Breast epithelium (tissue), 4 donors: ENCODE data around the gene CCDC152. TPM values are rescaled to one million over a fixed set of nuclear protein-coding genes. Genes with fewer than 3 reads are reported as not detected.

Experiments
- DNase-seq, 2 donors: peaks; one replicate each; pipeline ENCODE4 v3.0.0-alpha.2; 2019; ENCODE audit warnings: low spot score in 2 of 2
- H3K27ac ChIP-seq, 2 donors: fragments of 200-600 bp; sonication (generic) in 1 of 2; one replicate each; pipeline ENCODE4 v1.5.1; 2016 to 2019; ENCODE audit warnings: mild to moderate bottlenecking in 1 of 2
- H3K27me3 ChIP-seq, 2 donors: fragments of 200-600 bp; sonication (generic) in 1 of 2; one replicate each; pipeline versions ENCODE4 v1.5.1 to v1.6.0; 2017 to 2019; ENCODE audit warnings: control low read depth in 1 of 2, mild to moderate bottlenecking in 1 of 2
- H3K36me3 ChIP-seq: fragments of 200-600 bp; one replicate; pipeline ENCODE4 v1.5.1; 2019
- H3K4me1 ChIP-seq, 2 donors: fragments of 200-600 bp; sonication (generic); one replicate each; pipeline ENCODE4 v1.5.1; 2016 to 2019; ENCODE audit warnings: control low read depth in 1 of 2
- H3K4me3 ChIP-seq, 3 donors: fragments of 200-600 bp; sonication (generic); 1 replicate in 2 of 3; 2 replicates in 1 of 3; pipeline ENCODE4 v1.5.1; 2016 to 2019; ENCODE audit warnings: mild to moderate bottlenecking in 3 of 3, moderate library complexity in 2 of 3
- H3K9me3 ChIP-seq, 2 donors: fragments of 200-600 bp; sonication (generic) in 1 of 2; one replicate each; pipeline ENCODE4 v1.5.1; 2016 to 2019; ENCODE audit warnings: control low read depth in 1 of 2
- POLR2A ChIP-seq: fragments of 450-650 bp; IDR thresholded peaks from one replicate; pipeline ENCODE4 v1.6.1; 2016; ENCODE audit warnings: antibody characterized with exemption, mild to moderate bottlenecking, moderate library complexity
- POLR2AphosphoS5 ChIP-seq, 3 donors: sonication (generic); formaldehyde crosslinking; IDR thresholded peaks; one replicate each; pipeline ENCODE4 v1.6.1; 2017; ENCODE audit warnings: antibody characterized with exemption in 3 of 3
- intact Hi-C: fragments of 100-400 bp; cut with DNase I; formaldehyde crosslinking; loops from one replicate; pipeline ENCODE4 v1.15.1; 2023; ENCODE audit warnings: low total_unique reads
- total RNA-seq, 3 donors: library from RNA; depleted of rRNA; stranded (reverse); fragments of >200 nt; gene quantifications; one replicate each; pipeline ENCODE4 v1.1.0, GENCODE V29; 2016
- TF ChIP-seq, protein P1 (sequence below), 3 donors: fragments of 450-650 bp; IDR thresholded peaks; one replicate each; pipeline ENCODE4 v1.5.1; 2016 to 2017; ENCODE audit warnings: antibody characterized with exemption in 3 of 3, mild to moderate bottlenecking in 3 of 3, moderate library complexity in 3 of 3

CCDC152 gene
- total RNA-seq, 3 donors from 2014 or later, result 0.88 to 1.3 (median 0.96) TPM

GRCh38 chr5:42806701-42807262, 50.2 kb downstream of the CCDC152 start:
- Histone ChIP-seq H3K36me3 (peaks cover 11% of the 10 kb centered on the region), H3K27me3 (no peaks in the 10 kb centered on the region), H3K4me1 (no peaks in the 10 kb centered on the region), H3K9me3 (no peaks in the 10 kb centered on the region), H3K4me3 (no peak overlapping the region), H3K27ac (peak overlapping the region in 1 of 2 donors; percentile 56)
- DNase-seq, result no peak
- TF ChIP-seq POLR2AphosphoS5 (IDR thresholded peaks at IDR 0.05) (no peak), POLR2A (no peak)
- TF ChIP-seq, protein P1, sequence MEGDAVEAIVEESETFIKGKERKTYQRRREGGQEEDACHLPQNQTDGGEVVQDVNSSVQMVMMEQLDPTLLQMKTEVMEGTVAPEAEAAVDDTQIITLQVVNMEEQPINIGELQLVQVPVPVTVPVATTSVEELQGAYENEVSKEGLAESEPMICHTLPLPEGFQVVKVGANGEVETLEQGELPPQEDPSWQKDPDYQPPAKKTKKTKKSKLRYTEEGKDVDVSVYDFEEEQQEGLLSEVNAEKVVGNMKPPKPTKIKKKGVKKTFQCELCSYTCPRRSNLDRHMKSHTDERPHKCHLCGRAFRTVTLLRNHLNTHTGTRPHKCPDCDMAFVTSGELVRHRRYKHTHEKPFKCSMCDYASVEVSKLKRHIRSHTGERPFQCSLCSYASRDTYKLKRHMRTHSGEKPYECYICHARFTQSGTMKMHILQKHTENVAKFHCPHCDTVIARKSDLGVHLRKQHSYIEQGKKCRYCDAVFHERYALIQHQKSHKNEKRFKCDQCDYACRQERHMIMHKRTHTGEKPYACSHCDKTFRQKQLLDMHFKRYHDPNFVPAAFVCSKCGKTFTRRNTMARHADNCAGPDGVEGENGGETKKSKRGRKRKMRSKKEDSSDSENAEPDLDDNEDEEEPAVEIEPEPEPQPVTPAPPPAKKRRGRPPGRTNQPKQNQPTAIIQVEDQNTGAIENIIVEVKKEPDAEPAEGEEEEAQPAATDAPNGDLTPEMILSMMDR (IDR thresholded peaks at IDR 0.05), result no peak
- intact Hi-C loops, result no loop called here

- Histone ChIP-seq H3K4me3 (peak overlapping the region; percentile 61 to 65 (median 62)), H3K27ac (peak overlapping the region in 1 of 2 donors; percentile 29)
These were observed 51.3 kb downstream of the CCDC152 start for GRCh38 chr5:42807722-42808447.

GRCh38 chr5:42808888-42809611, 52.4 kb downstream of the CCDC152 start:
- H3K4me1 ChIP-seq, result peaks cover 3% of the 10 kb centered on the region in 2 donors

More at GRCh38 chr5:42807722-42808447, 51.3 kb downstream of the CCDC152 start:
- no peak for DNase-seq
- TF ChIP-seq POLR2AphosphoS5 (IDR thresholded peaks at IDR 0.05) (no peak), POLR2A (no peak)
- TF ChIP-seq, protein P1 (IDR thresholded peaks at IDR 0.05), result no peak
- intact Hi-C loops, result no loop called here
- H3K36me3 ChIP-seq, result peaks cover 5% of the 10 kb centered on the region
- H3K27me3 ChIP-seq, result no peaks in the 10 kb centered on the region
- H3K4me1 ChIP-seq, result peaks cover 0 to 3% of the 10 kb centered on the region in 2 donors
- H3K9me3 ChIP-seq, result no peaks in the 10 kb centered on the region

DNA sequence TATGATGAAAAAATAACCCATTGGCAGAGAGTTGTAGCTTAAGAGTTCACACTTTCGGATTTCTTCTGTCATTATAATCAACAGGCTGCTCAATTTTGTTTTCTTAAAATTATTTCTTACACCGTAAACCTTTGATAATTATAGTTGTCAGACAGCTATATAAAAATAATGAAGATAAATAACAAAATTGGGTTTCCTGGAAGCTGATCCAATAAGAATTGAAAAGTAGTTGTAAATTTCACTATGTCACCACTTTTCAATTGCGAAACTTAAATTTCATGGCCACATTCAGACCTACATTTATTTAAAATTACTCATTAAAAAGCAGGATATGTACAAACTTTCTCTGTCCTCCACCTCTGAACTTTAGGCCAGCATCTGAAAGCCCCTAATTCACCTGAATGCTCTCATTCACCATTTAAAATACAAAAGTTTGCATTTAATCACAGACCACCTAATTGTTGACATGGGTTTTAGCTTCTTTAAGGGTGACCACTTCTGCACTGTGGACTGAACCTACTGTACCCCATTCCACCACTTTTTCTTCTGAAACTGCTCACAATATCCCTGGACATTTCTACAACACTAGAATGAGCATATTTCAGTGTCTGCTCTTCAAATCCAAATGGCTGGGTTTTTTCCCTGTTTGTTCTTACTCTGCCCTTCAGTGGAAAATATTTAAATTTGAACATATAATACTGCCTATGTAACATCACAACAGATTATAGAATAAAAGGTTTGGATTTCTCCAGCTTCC, 54.4 kb downstream of the CCDC152 start:
- peak overlapping the region; percentile 93 to 94 for H3K27ac ChIP-seq
- peak overlapping the region; percentile 61 to 65 (median 62) for H3K4me3 ChIP-seq
- no peak for DNase-seq
- peaks cover 2% of the 10 kb centered on the region for H3K36me3 ChIP-seq
- H3K27me3 ChIP-seq, result no peaks in the 10 kb centered on the region
- intact Hi-C loops, result no loop called here
- peaks cover 3% of the 10 kb centered on the region in 2 donors for H3K4me1 ChIP-seq
- no peak for TF ChIP-seq POLR2AphosphoS5 (IDR thresholded peaks at IDR 0.05)
- TF ChIP-seq POLR2A, result no peak
- TF ChIP-seq, protein P1 (IDR thresholded peaks at IDR 0.05), result no peak
- no peaks in the 10 kb centered on the region for H3K9me3 ChIP-seq

More at GRCh38 chr5:42808888-42809611, 52.4 kb downstream of the CCDC152 start:
- Histone ChIP-seq H3K4me3 (peak overlapping the region; percentile 61 to 65 (median 62)), H3K9me3 (no peaks in the 10 kb centered on the region), H3K27me3 (no peaks in the 10 kb centered on the region), H3K27ac (peak overlapping the region; percentile 26 to 93), H3K36me3 (peaks cover 5% of the 10 kb centered on the region)
- intact Hi-C loops, result no loop called here
- DNase-seq, result no peak
- TF ChIP-seq, protein P1 (IDR thresholded peaks at IDR 0.05), result no peak
- TF ChIP-seq POLR2A (no peak), POLR2AphosphoS5 (IDR thresholded peaks at IDR 0.05) (no peak)
